ENCODE measurements around the gene HTR3A.

HTR3A gene

GRCh38 chr11:114034956-114035355 lies 60.0 kb downstream of the HTR3A start:
- H3K4me1 ChIP-seq (ENCODE audit: low read length), result no peaks in the 10 kb centered on the region
- H3K36me3 ChIP-seq (replicated peaks; ENCODE audit: insufficient read depth, low read length), result no peaks in the 10 kb centered on the region
- H3K9ac ChIP-seq (ENCODE audit: low read length), result no peak overlapping the region
- no peak overlapping the region for H3K4me3 ChIP-seq (ENCODE audit: low read length)
- DNase-seq, result no peak
- no peaks in the 10 kb centered on the region for H3K9me3 ChIP-seq (replicated peaks; ENCODE audit: insufficient read depth, low read length)
- H3K9me2 ChIP-seq (replicated peaks; ENCODE audit: insufficient read depth, low read length), result no peaks in the 10 kb centered on the region
- no peak for TF ChIP-seq EZH2 (optimal IDR thresholded peaks at IDR 0.05; ENCODE audit: low read depth, low read length)
- no peak for TF ChIP-seq CTCF (IDR thresholded peaks at IDR 0.05; ENCODE audit: low read length)
- no peak for TF ChIP-seq EZH2phosphoT487 (IDR thresholded peaks at IDR 0.05; ENCODE audit: low read length)
- no peak overlapping the region for H3K4me2 ChIP-seq (ENCODE audit: low read depth, low read length)
- H2AFZ ChIP-seq (ENCODE audit: low read length), result no peak overlapping the region
- H3K27ac ChIP-seq (ENCODE audit: low read length), result no peak overlapping the region
- no peaks in the 10 kb centered on the region for H3K27me3 ChIP-seq (replicated peaks; ENCODE audit: insufficient read depth, low read length)
- H3F3A ChIP-seq (ENCODE audit: insufficient read depth, low read length), result no peaks in the 10 kb centered on the region
- H4K20me1 ChIP-seq (ENCODE audit: insufficient read depth, low read length), result no peaks in the 10 kb centered on the region
- H3K79me2 ChIP-seq (ENCODE audit: low read length), result no peaks in the 10 kb centered on the region

GRCh38 chr11:114036147-114036811 lies 61.4 kb downstream of the HTR3A start:
- H3K4me2 ChIP-seq (ENCODE audit: low read depth, low read length), result peak overlapping the region; percentile 68
- peak; percentile 58 for DNase-seq

GRCh38 chr11:114036958-114037357 lies 62.0 kb downstream of the HTR3A start:
- Histone ChIP-seq H3K9ac (ENCODE audit: low read length) (no peak overlapping the region), H4K20me1 (ENCODE audit: insufficient read depth, low read length) (no peaks in the 10 kb centered on the region), H3K27me3 (replicated peaks; ENCODE audit: insufficient read depth, low read length) (no peaks in the 10 kb centered on the region), H3K27ac (ENCODE audit: low read length) (no peak overlapping the region), H2AFZ (ENCODE audit: low read length) (no peak overlapping the region), H3K4me3 (ENCODE audit: low read length) (no peak overlapping the region), H3K4me1 (ENCODE audit: low read length) (no peaks in the 10 kb centered on the region), H3K9me3 (replicated peaks; ENCODE audit: insufficient read depth, low read length) (no peaks in the 10 kb centered on the region), H3F3A (ENCODE audit: insufficient read depth, low read length) (no peaks in the 10 kb centered on the region), H3K79me2 (ENCODE audit: low read length) (no peaks in the 10 kb centered on the region), H3K4me2 (ENCODE audit: low read depth, low read length) (no peak overlapping the region), H3K9me2 (replicated peaks; ENCODE audit: insufficient read depth, low read length) (no peaks in the 10 kb centered on the region), H3K36me3 (replicated peaks; ENCODE audit: insufficient read depth, low read length) (no peaks in the 10 kb centered on the region)
- TF ChIP-seq EZH2 (optimal IDR thresholded peaks at IDR 0.05; ENCODE audit: low read depth, low read length) (no peak), CTCF (IDR thresholded peaks at IDR 0.05; ENCODE audit: low read length) (no peak)
- no peak for DNase-seq

More at GRCh38 chr11:114036147-114036811, 61.4 kb downstream of the HTR3A start:
- H3K27ac ChIP-seq (ENCODE audit: low read length), result no peak overlapping the region
- H3K27me3 ChIP-seq (replicated peaks; ENCODE audit: insufficient read depth, low read length), result no peaks in the 10 kb centered on the region
- TF ChIP-seq CTCF (IDR thresholded peaks at IDR 0.05; ENCODE audit: low read length) (peak; percentile 79), EZH2 (optimal IDR thresholded peaks at IDR 0.05; ENCODE audit: low read depth, low read length) (no peak), EZH2phosphoT487 (IDR thresholded peaks at IDR 0.05; ENCODE audit: low read length) (no peak)
- no peaks in the 10 kb centered on the region for H3K36me3 ChIP-seq (replicated peaks; ENCODE audit: insufficient read depth, low read length)
- no peaks in the 10 kb centered on the region for H3K4me1 ChIP-seq (ENCODE audit: low read length)
- 0 out of 2 replicates have a peak overlapping the region, but pooled peaks have one; percentile 25 for H3K4me3 ChIP-seq (ENCODE audit: low read length)
- no peak overlapping the region for H3K9ac ChIP-seq (ENCODE audit: low read length)
- no peaks in the 10 kb centered on the region for H3K9me2 ChIP-seq (replicated peaks; ENCODE audit: insufficient read depth, low read length)
- H2AFZ ChIP-seq (ENCODE audit: low read length), result peak overlapping the region; percentile 48
- H3F3A ChIP-seq (ENCODE audit: insufficient read depth, low read length), result no peaks in the 10 kb centered on the region
- no peaks in the 10 kb centered on the region for H3K79me2 ChIP-seq (ENCODE audit: low read length)
- no peaks in the 10 kb centered on the region for H3K9me3 ChIP-seq (replicated peaks; ENCODE audit: insufficient read depth, low read length)
- H4K20me1 ChIP-seq (ENCODE audit: insufficient read depth, low read length), result no peaks in the 10 kb centered on the region

All from MM.1S (cell line).